Lower leg skin (tissue), 3 donors: ENCODE measurements around the gene PRIM2.
"Not testable (repeated sequence)": the region's sequence is repeated elsewhere in the genome, so short reads cannot be mapped to it uniquely, and the experiment has no call there.

Experiments
- CTCF ChIP-seq, 3 donors: fragments of 450-650 bp; IDR thresholded peaks; one replicate each; pipeline ENCODE4 v1.5.1; 2016; ENCODE audit warnings: antibody characterized with exemption in 3 of 3, mild to moderate bottlenecking in 3 of 3, moderate library complexity in 2 of 3
- POLR2A ChIP-seq, 2 donors: fragments of 450-650 bp; IDR thresholded peaks; one replicate each; pipeline ENCODE4 v1.6.1; 2016 to 2017; ENCODE audit warnings: antibody characterized with exemption in 2 of 2, mild to moderate bottlenecking in 1 of 2, moderate library complexity in 1 of 2

- TF ChIP-seq CTCF, POLR2A (IDR thresholded peaks at IDR 0.05): not testable (repeated sequence)
Observed at GRCh38 chr6:57535121-57535520, 217.7 kb downstream of the PRIM2 start.
